Activated T-helper 2 cell treated with anti-CD3 and anti-CD28 coated beads, Interferon-gamma antibody, Interleukin-2, Interleukin-4, amounts not matched to agents 10 μg/mL and 5 μg/mL and 100 μg/mL, durations not matched to agents 14 hours and 24 hours and 36 hours (primary cell): Measurements from ENCODE around the gene FRY. TPM values are rescaled to one million over a fixed set of nuclear protein-coding genes. Genes with fewer than 3 reads are reported as not detected.
"Not testable (repeated sequence)": the region's sequence is repeated elsewhere in the genome, so short reads cannot be mapped to it uniquely, and the experiment has no call there.

ENCODE experiments used
- DNase-seq: peaks from one replicate; pipeline ENCODE4 v3.0.0; 2021; ENCODE audit warnings: low spot score
- H3K27ac Mint-ChIP-seq: one replicate; pipeline ENCODE4 v1.8.0; 2021; ENCODE audit warnings: mixed read lengths
- H3K27me3 Mint-ChIP-seq: one replicate; pipeline ENCODE4 v1.8.0; 2021; ENCODE audit warnings: low read depth, mixed read lengths
- H3K36me3 Mint-ChIP-seq: one replicate; pipeline ENCODE4 v1.8.0; 2021; ENCODE audit warnings: low read depth, mixed read lengths
- H3K4me1 Mint-ChIP-seq: one replicate; pipeline ENCODE4 v1.8.0; 2021; ENCODE audit warnings: low read depth, mixed read lengths
- H3K4me3 Mint-ChIP-seq: one replicate; pipeline ENCODE4 v1.8.0; 2021; ENCODE audit warnings: low read depth, mild to moderate bottlenecking, moderate library complexity, mixed read lengths
- H3K9me3 Mint-ChIP-seq: one replicate; pipeline ENCODE4 v1.8.0; 2021; ENCODE audit warnings: mixed read lengths
- intact Hi-C: fragments of 100-400 bp; cut with micrococcal nuclease; formaldehyde crosslinking; loops from one replicate; pipeline ENCODE4 v1.15.1; 2023
- total RNA-seq: library from RNA; stranded (reverse); gene quantifications from 2 replicates; pipeline ENCODE4 v1.2.3, GENCODE V29; 2022

The FRY gene
- total RNA-seq: 3.7 and 7.4 TPM in 2 replicates

- Mint-ChIP-seq H3K36me3 (peaks cover 2% of the 10 kb centered on the region), H3K27me3 (peaks cover 5% of the 10 kb centered on the region), H3K27ac (peak within 1 kb of the TSS; percentile 89), H3K9me3 (no peaks in the 10 kb centered on the region), H3K4me1 (peaks cover 49% of the 10 kb centered on the region), H3K4me3 (peak within 1 kb of the TSS; percentile 94)
- intact Hi-C loops: loop anchor here (1.0 to 10.0 kb wide), 6 partner anchors 16 to 504 kb away; partner anchors contain the start of genes BRCA2, N4BP2L1, N4BP2L2 and ZAR1L
- peak; percentile 31 for DNase-seq
These were observed at the start of gene FRY for GRCh38 chr13:32031025-32031814. Gene FRY (plus strand): TSS chr13:32031774. CDS start chr13:32031796, 22 bp downstream.

GRCh38 chr13:31982124-31982523 is 49.5 kb upstream of the FRY start:
- DNase-seq: no peak
- Mint-ChIP-seq H3K27me3 (peaks cover 8% of the 10 kb centered on the region), H3K4me1 (no peaks in the 10 kb centered on the region), H3K9me3 (no peaks in the 10 kb centered on the region), H3K36me3 (no peaks in the 10 kb centered on the region), H3K27ac (no peak overlapping the region), H3K4me3 (no peak overlapping the region)
- intact Hi-C loops: no loop called here

GRCh38 chr13:31982540-31982939 is 49.0 kb upstream of the FRY start:
- H3K4me1 Mint-ChIP-seq: no peaks in the 10 kb centered on the region
- intact Hi-C loops: no loop called here
- no peak overlapping the region for H3K27ac Mint-ChIP-seq
- H3K36me3 Mint-ChIP-seq: no peaks in the 10 kb centered on the region
- H3K9me3 Mint-ChIP-seq: no peaks in the 10 kb centered on the region
- peaks cover 8% of the 10 kb centered on the region for H3K27me3 Mint-ChIP-seq
- H3K4me3 Mint-ChIP-seq: no peak overlapping the region
- no peak for DNase-seq

GRCh38 chr13:31983696-31984095 is 47.9 kb upstream of the FRY start:
- not testable (repeated sequence) for H3K27me3 Mint-ChIP-seq

GRCh38 chr13:31984388-31984787 is 47.2 kb upstream of the FRY start:
- H3K27ac Mint-ChIP-seq, H3K27me3 Mint-ChIP-seq, H3K9me3 Mint-ChIP-seq, H3K36me3 Mint-ChIP-seq, H3K4me1 Mint-ChIP-seq, H3K4me3 Mint-ChIP-seq, DNase-seq, intact Hi-C loops: not testable (repeated sequence)

More at GRCh38 chr13:31983696-31984095, 47.9 kb upstream of the FRY start:
- intact Hi-C loops, H3K27ac Mint-ChIP-seq, DNase-seq, H3K4me1 Mint-ChIP-seq, H3K4me3 Mint-ChIP-seq, H3K9me3 Mint-ChIP-seq, H3K36me3 Mint-ChIP-seq: not testable (repeated sequence)

GRCh38 chr13:31986676-31987470 is 44.7 kb upstream of the FRY start:
- DNase-seq: no peak
- no peaks in the 10 kb centered on the region for H3K36me3 Mint-ChIP-seq
- intact Hi-C loops: no loop called here
- H3K9me3 Mint-ChIP-seq: no peaks in the 10 kb centered on the region
- no peak overlapping the region for H3K4me3 Mint-ChIP-seq
- H3K27me3 Mint-ChIP-seq: peaks cover 5% of the 10 kb centered on the region
- no peaks in the 10 kb centered on the region for H3K4me1 Mint-ChIP-seq
- no peak overlapping the region for H3K27ac Mint-ChIP-seq

GRCh38 chr13:31987535-31988170 is 43.9 kb upstream of the FRY start:
- H3K27me3 Mint-ChIP-seq: peaks cover 3% of the 10 kb centered on the region
- DNase-seq: no peak
- intact Hi-C loops: no loop called here
- no peaks in the 10 kb centered on the region for H3K36me3 Mint-ChIP-seq
- no peaks in the 10 kb centered on the region for H3K9me3 Mint-ChIP-seq
- H3K27ac Mint-ChIP-seq: no peak overlapping the region
- no peak overlapping the region for H3K4me3 Mint-ChIP-seq
- H3K4me1 Mint-ChIP-seq: no peaks in the 10 kb centered on the region

- H3K36me3 Mint-ChIP-seq, DNase-seq, H3K4me1 Mint-ChIP-seq, H3K27ac Mint-ChIP-seq, H3K27me3 Mint-ChIP-seq, intact Hi-C loops, H3K9me3 Mint-ChIP-seq, H3K4me3 Mint-ChIP-seq: not testable (repeated sequence)
These were observed 37.2 kb upstream of the FRY start for GRCh38 chr13:31994367-31994766.

- no peak for DNase-seq
- no peaks in the 10 kb centered on the region for H3K4me1 Mint-ChIP-seq
- no peak overlapping the region for H3K4me3 Mint-ChIP-seq
- H3K27me3 Mint-ChIP-seq: peaks cover 2% of the 10 kb centered on the region
- no peak overlapping the region for H3K27ac Mint-ChIP-seq
- intact Hi-C loops: no loop called here
- no peaks in the 10 kb centered on the region for H3K36me3 Mint-ChIP-seq
- H3K9me3 Mint-ChIP-seq: no peaks in the 10 kb centered on the region
These were observed 35.0 kb upstream of the FRY start for GRCh38 chr13:31996601-31997000.

- Mint-ChIP-seq H3K4me1 (no peaks in the 10 kb centered on the region), H3K4me3 (no peak overlapping the region), H3K36me3 (no peaks in the 10 kb centered on the region), H3K9me3 (no peaks in the 10 kb centered on the region), H3K27ac (no peak overlapping the region), H3K27me3 (no peaks in the 10 kb centered on the region)
- DNase-seq: no peak
- intact Hi-C loops: no loop called here
These were observed 33.9 kb upstream of the FRY start for GRCh38 chr13:31997641-31998040.

GRCh38 chr13:31998131-31998530 is 33.4 kb upstream of the FRY start:
- intact Hi-C loops: no loop called here
- DNase-seq: no peak
- no peaks in the 10 kb centered on the region for H3K9me3 Mint-ChIP-seq
- no peak overlapping the region for H3K4me3 Mint-ChIP-seq
- no peaks in the 10 kb centered on the region for H3K27me3 Mint-ChIP-seq
- H3K27ac Mint-ChIP-seq: no peak overlapping the region
- no peaks in the 10 kb centered on the region for H3K4me1 Mint-ChIP-seq
- no peaks in the 10 kb centered on the region for H3K36me3 Mint-ChIP-seq

GRCh38 chr13:32000754-32001153 is 30.8 kb upstream of the FRY start:
- H3K27me3 Mint-ChIP-seq, H3K9me3 Mint-ChIP-seq, DNase-seq, H3K4me3 Mint-ChIP-seq, H3K4me1 Mint-ChIP-seq, H3K36me3 Mint-ChIP-seq, H3K27ac Mint-ChIP-seq: not testable (repeated sequence)
- intact Hi-C loops: loop anchor here (1.0 kb wide), 1 partner anchor 90 kb away; no protein-coding TSS in a partner anchor
